Sigmoid colon (tissue), 7 donors: ENCODE measurements around the gene ADAMTSL2. TPM values are rescaled to one million over a fixed set of nuclear protein-coding genes. Genes with fewer than 3 reads are reported as not detected.

ENCODE experiments used
- DNase-seq: peaks from one replicate; pipeline ENCODE4 v3.0.0-alpha.2; 2019
- H3K27ac ChIP-seq, 4 donors: fragments of 200-600 bp; sonication (generic); one replicate each; pipeline ENCODE4 v1.5.1; 2016 to 2019; ENCODE audit warnings: mild to moderate bottlenecking in 1 of 4
- H3K27me3 ChIP-seq, 3 donors: fragments of 200-600 bp; sonication (generic); one replicate each; pipeline ENCODE4 v1.5.1; 2019; ENCODE audit warnings: mild to moderate bottlenecking in 1 of 3
- H3K36me3 ChIP-seq, 4 donors: fragments of 200-600 bp; sonication (generic); one replicate each; pipeline ENCODE4 v1.5.1; 2016 to 2019
- H3K4me1 ChIP-seq, 4 donors: fragments of 200-600 bp; sonication (generic); one replicate each; pipeline ENCODE4 v1.5.1; 2017 to 2019
- H3K4me3 ChIP-seq, 4 donors: fragments of 200-600 bp; sonication (generic); one replicate each; pipeline ENCODE4 v1.5.1; 2017 to 2019; ENCODE audit warnings: mild to moderate bottlenecking in 2 of 4, moderate library complexity in 1 of 4
- H3K9me3 ChIP-seq, 4 donors: fragments of 200-600 bp in 3 of 4; sonication (generic) in 3 of 4; one replicate each; pipeline versions ENCODE4 v1.5.1 to v1.6.1; 2013 to 2019
- CTCF ChIP-seq, 4 experiments: fragments of 450-650 bp in 3 of 4; fragments of 200-600 bp in 1 of 4; IDR thresholded peaks; one replicate each; pipeline ENCODE4 v1.5.1; 2016 to 2019; ENCODE audit warnings: antibody characterized with exemption in 4 of 4, mild to moderate bottlenecking in 3 of 4, moderate library complexity in 2 of 4
- EP300 ChIP-seq, 4 donors: sonication (generic); formaldehyde crosslinking; IDR thresholded peaks; one replicate each; pipeline ENCODE4 v1.6.1; 2017; ENCODE audit warnings: antibody characterized with exemption in 4 of 4
- POLR2A ChIP-seq, 2 donors: fragments of 450-650 bp; IDR thresholded peaks; one replicate each; pipeline ENCODE4 v1.6.1; 2016; ENCODE audit warnings: antibody characterized with exemption in 2 of 2, mild to moderate bottlenecking in 2 of 2, moderate library complexity in 2 of 2
- POLR2AphosphoS5 ChIP-seq, 4 donors: sonication (generic); formaldehyde crosslinking; IDR thresholded peaks; one replicate each; pipeline ENCODE4 v1.6.1; 2017; ENCODE audit warnings: antibody characterized with exemption in 4 of 4
- WGBS, 2 donors: extraction: QIAGEN DNeasy Blood & Tissue Kit; methylation state at CpG; one replicate each; pipeline ENCODE4 v1.1.7; 2013; 5-methylcytosine and 5-hydroxymethylcytosine counted together
- intact Hi-C: fragments of 100-400 bp; cut with DNase I; formaldehyde crosslinking; loops from one replicate; pipeline ENCODE4 v1.15.1; 2023
- polyA plus RNA-seq, 3 donors: library from polyadenylated mRNA; stranded (reverse); fragments of 200-250 nt; gene quantifications; one replicate each; pipeline ENCODE4 v1.2.3, GENCODE V29; 2013
- total RNA-seq, 4 donors: library from RNA; depleted of rRNA; stranded (reverse); fragments of >200 nt; gene quantifications; one replicate each; pipeline ENCODE4 v1.1.0, GENCODE V29; 2016
- donor health status: healthy with polysubstance abuse.
- donor health status: Bipolar disorder and iron deficiency.
- donor health status: healthy.

ADAMTSL2 gene
- total and polyA plus RNA-seq, 7 donors: 0.33 to 4.2 (median 0.81) TPM

GRCh38 chr9:133505901-133506652, 28.4 kb upstream of the ADAMTSL2 start:
- H3K36me3 ChIP-seq: no peaks in the 10 kb centered on the region
- no peak overlapping the region for H3K4me3 ChIP-seq
- H3K4me1 ChIP-seq: peaks cover 0 to 13% (median 10%) of the 10 kb centered on the region in 4 donors
- no peak for DNase-seq
- H3K27me3 ChIP-seq: no peaks in the 10 kb centered on the region
- peak overlapping the region in 1 of 4 donors; percentile 42 for H3K27ac ChIP-seq
- TF ChIP-seq EP300 (IDR thresholded peaks at IDR 0.05): no peak
- no peak for TF ChIP-seq POLR2AphosphoS5 (IDR thresholded peaks at IDR 0.05)
- TF ChIP-seq POLR2A (IDR thresholded peaks at IDR 0.05): no peak
- TF ChIP-seq CTCF (IDR thresholded peaks at IDR 0.05): no peak
- 73 to 79% methylated on average over 23 of the region's 23 CpGs for WGBS, 2 donors
- peaks cover 0 to 12% (median 4%) of the 10 kb centered on the region in 4 donors for H3K9me3 ChIP-seq
- intact Hi-C loops: no loop called here

- Histone ChIP-seq H3K36me3 (no peaks in the 10 kb centered on the region), H3K4me1 (peaks cover 0 to 13% (median 10%) of the 10 kb centered on the region in 4 donors), H3K9me3 (peaks cover 0 to 8% (median 4%) of the 10 kb centered on the region in 4 donors), H3K27ac (peak overlapping the region in 1 of 4 donors; percentile 42), H3K27me3 (no peaks in the 10 kb centered on the region), H3K4me3 (no peak overlapping the region)
- intact Hi-C loops: no loop called here
- no peak for DNase-seq
- no peak for TF ChIP-seq EP300 (IDR thresholded peaks at IDR 0.05)
- TF ChIP-seq POLR2AphosphoS5 (IDR thresholded peaks at IDR 0.05): peak in 1 of 4 donors; percentile 50
- 27 to 68% methylated on average over 18 of the region's 18 CpGs for WGBS, 2 donors
Observed at GRCh38 chr9:133506653-133507038, 27.9 kb upstream of the ADAMTSL2 start.

DNA sequence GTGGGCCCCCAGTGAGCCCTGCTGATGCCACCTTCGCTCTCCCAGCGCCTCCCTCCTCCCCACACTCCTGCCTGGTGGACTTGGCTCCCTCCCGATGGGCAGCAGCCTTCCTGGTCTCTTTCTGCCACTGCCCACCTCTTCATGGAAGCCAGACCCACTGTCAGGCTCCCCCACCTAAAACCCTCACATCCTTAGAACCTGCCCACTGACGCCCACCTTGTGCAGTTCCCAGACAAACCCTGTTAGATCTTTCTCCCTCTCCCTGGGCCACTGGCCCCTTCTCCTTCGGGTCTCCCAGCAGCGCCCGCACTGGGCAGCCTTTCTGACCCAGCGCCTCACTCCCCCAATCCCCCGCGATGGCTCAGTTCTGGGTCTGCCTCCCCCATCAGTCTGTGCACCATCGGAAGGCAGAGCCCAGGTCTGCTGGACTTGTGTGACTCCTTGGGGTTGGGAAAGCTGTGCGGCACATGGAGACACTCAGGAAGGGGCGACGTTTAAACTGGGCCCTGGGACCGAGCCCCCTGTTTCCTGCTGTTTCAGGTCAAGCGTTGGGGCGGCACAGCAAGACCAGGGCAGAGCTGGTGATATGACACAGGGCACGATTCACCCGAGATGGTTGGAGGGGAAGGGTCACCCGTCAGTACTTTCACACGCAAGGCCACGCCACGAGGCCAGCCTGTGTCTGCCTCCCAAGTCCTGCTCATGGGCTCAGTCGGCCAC, 27.1 kb upstream of the ADAMTSL2 start:
- Histone ChIP-seq H3K36me3 (no peaks in the 10 kb centered on the region), H3K9me3 (peaks cover 0 to 4% (median 1%) of the 10 kb centered on the region in 4 donors), H3K4me3 (no peak overlapping the region), H3K4me1 (peaks cover 0 to 13% (median 10%) of the 10 kb centered on the region in 4 donors), H3K27me3 (no peaks in the 10 kb centered on the region), H3K27ac (peak overlapping the region in 1 of 4 donors; percentile 42)
- WGBS, 2 donors: 86 to 91% methylated on average over 24 of the region's 24 CpGs
- TF ChIP-seq CTCF (IDR thresholded peaks at IDR 0.05): no peak
- TF ChIP-seq POLR2AphosphoS5 (IDR thresholded peaks at IDR 0.05): no peak
- no peak for TF ChIP-seq POLR2A (IDR thresholded peaks at IDR 0.05)
- TF ChIP-seq EP300 (IDR thresholded peaks at IDR 0.05): no peak
- intact Hi-C loops: no loop called here
- DNase-seq: no peak

DNA sequence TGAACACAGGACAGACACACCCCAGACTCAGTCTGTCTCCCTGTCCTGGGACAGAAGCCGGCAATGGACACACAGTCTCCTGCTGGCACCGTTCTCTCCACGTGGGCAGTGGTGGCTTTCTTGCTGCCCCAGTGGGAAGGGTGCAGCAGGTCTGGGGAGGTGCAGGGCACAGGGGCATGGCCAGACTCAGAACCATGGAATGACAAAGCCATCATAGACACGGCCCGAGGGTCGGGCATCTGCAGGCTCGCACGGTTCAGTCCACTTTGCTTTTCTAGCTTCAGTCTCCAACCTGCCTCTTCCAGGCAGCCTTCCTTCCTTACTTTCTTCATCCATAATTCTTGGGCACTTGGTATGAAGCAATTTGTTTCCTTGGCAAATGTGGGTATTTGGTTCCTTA, 26.5 kb upstream of the ADAMTSL2 start:
- H3K9me3 ChIP-seq: no peaks in the 10 kb centered on the region
- H3K4me1 ChIP-seq: peaks cover 0 to 13% (median 10%) of the 10 kb centered on the region in 4 donors
- no peaks in the 10 kb centered on the region for H3K36me3 ChIP-seq
- no peak overlapping the region for H3K27ac ChIP-seq
- no peak for TF ChIP-seq POLR2AphosphoS5 (IDR thresholded peaks at IDR 0.05)
- TF ChIP-seq EP300 (IDR thresholded peaks at IDR 0.05): no peak
- TF ChIP-seq CTCF (IDR thresholded peaks at IDR 0.05): no peak
- no peak for TF ChIP-seq POLR2A (IDR thresholded peaks at IDR 0.05)
- H3K27me3 ChIP-seq: no peaks in the 10 kb centered on the region
- DNase-seq: no peak
- WGBS, 2 donors: 84 to 95% methylated on average over 8 of the region's 8 CpGs
- H3K4me3 ChIP-seq: no peak overlapping the region
- intact Hi-C loops: no loop called here
